Upper lobe of right lung (tissue), 1 donor: ENCODE measurements around the gene KRTAP2-2. TPM values are rescaled to one million over a fixed set of nuclear protein-coding genes. Genes with fewer than 3 reads are reported as not detected.
"Not testable (repeated sequence)": the region's sequence is repeated elsewhere in the genome, so short reads cannot be mapped to it uniquely, and the experiment has no call there.

Source experiments
- ATAC-seq: fragments of 200-7000 bp; cut with Tn5 transposase; one replicate; pipeline ENCODE4 v1.9.1; 2020; ENCODE audit warnings: mild to moderate bottlenecking, moderate library complexity
- DNase-seq: peaks from one replicate; pipeline ENCODE4 v3.0.0-alpha.2; 2020
- H3K27ac ChIP-seq: fragments of 200-600 bp; one replicate; pipeline ENCODE4 v1.8.0; 2022
- H3K27me3 ChIP-seq: fragments of 200-600 bp; one replicate; pipeline ENCODE4 v1.8.0; 2022; ENCODE audit warnings: mild to moderate bottlenecking
- H3K36me3 ChIP-seq: fragments of 200-600 bp; one replicate; pipeline ENCODE4 v1.8.0; 2022
- H3K4me1 ChIP-seq: fragments of 200-600 bp; one replicate; pipeline ENCODE4 v1.8.0; 2022
- H3K4me3 ChIP-seq: fragments of 200-600 bp; one replicate; pipeline ENCODE4 v1.8.0; 2022; ENCODE audit warnings: mild to moderate bottlenecking
- H3K9me3 ChIP-seq: fragments of 200-600 bp; one replicate; pipeline ENCODE4 v1.8.0; 2022
- CTCF ChIP-seq: fragments of 200-600 bp; IDR thresholded peaks from one replicate; pipeline ENCODE4 v1.8.0; 2022; ENCODE audit warnings: antibody characterized with exemption
- intact Hi-C: fragments of 100-400 bp; cut with DNase I; formaldehyde crosslinking; loops from one replicate; pipeline ENCODE4 v1.11.0; 2022
- total RNA-seq: library from RNA; stranded (reverse); fragmentation: NEBNext Ultra II Directional; extraction: Animal tissue kit (Norgen Biotek cat#: 25700); gene quantifications from one replicate; pipeline ENCODE4 v1.2.1, GENCODE V29; 2021
- donor health status: DM: no; HTN: yes; CAD: no; lungs with severe emphysema.

Gene KRTAP2-2
- total RNA-seq, 1 donor from 2014 or later: not detected

GRCh38 chr17:41098042-41098441, 43.0 kb upstream of the KRTAP2-2 start, which contains the start of gene KRTAP4-8:
TSS of gene KRTAP4-8 (minus strand) at chr17:41098142. CDS start at chr17:41098084, 58 bp downstream.
- no peaks in the 10 kb centered on the region for H3K4me1 ChIP-seq
- H3K27ac ChIP-seq: no peak within 1 kb of the TSS
- H3K27me3 ChIP-seq: no peaks in the 10 kb centered on the region
- TF ChIP-seq CTCF: no peak
- no peaks in the 10 kb centered on the region for H3K36me3 ChIP-seq
- DNase-seq: no peak
- no peaks in the 10 kb centered on the region for H3K9me3 ChIP-seq
- intact Hi-C loops: no loop called here
- H3K4me3 ChIP-seq: no peak within 1 kb of the TSS
- no peak for ATAC-seq

GRCh38 chr17:41096055-41096454, 41.0 kb upstream of the KRTAP2-2 start:
- Histone ChIP-seq H3K27me3 (no peaks in the 10 kb centered on the region), H3K4me3 (no peak overlapping the region), H3K27ac (no peak overlapping the region), H3K4me1 (no peaks in the 10 kb centered on the region), H3K36me3 (no peaks in the 10 kb centered on the region), H3K9me3 (no peaks in the 10 kb centered on the region)
- intact Hi-C loops: no loop called here
- no peak for ATAC-seq
- no peak for DNase-seq
- no peak for TF ChIP-seq CTCF

- H3K27me3 ChIP-seq, H3K4me1 ChIP-seq, intact Hi-C loops: not testable (repeated sequence)
Observed at GRCh38 chr17:41088760-41089352, 33.8 kb upstream of the KRTAP2-2 start.

GRCh38 chr17:41084100-41084856, 29.2 kb upstream of the KRTAP2-2 start, which contains the start of gene KRTAP4-7:
TSS of gene KRTAP4-7 (plus strand) at chr17:41084150. CDS start at chr17:41084207, 57 bp downstream.
- DNase-seq, H3K9me3 ChIP-seq, H3K4me3 ChIP-seq, H3K4me1 ChIP-seq, H3K27ac ChIP-seq, ATAC-seq, H3K36me3 ChIP-seq, intact Hi-C loops, H3K27me3 ChIP-seq: not testable (repeated sequence)

More at GRCh38 chr17:41088760-41089352, 33.8 kb upstream of the KRTAP2-2 start:
- not testable (repeated sequence) for ATAC-seq, H3K27ac ChIP-seq, DNase-seq, H3K4me3 ChIP-seq, H3K36me3 ChIP-seq, H3K9me3 ChIP-seq

- ATAC-seq, DNase-seq, H3K27ac ChIP-seq, H3K27me3 ChIP-seq, H3K9me3 ChIP-seq, H3K4me3 ChIP-seq, intact Hi-C loops, H3K36me3 ChIP-seq, H3K4me1 ChIP-seq: not testable (repeated sequence)
Observed at GRCh38 chr17:41083427-41083826, 28.4 kb upstream of the KRTAP2-2 start.

- DNase-seq (no peak), ATAC-seq (no peak)
- Histone ChIP-seq H3K9me3 (no peaks in the 10 kb centered on the region), H3K4me3 (no peak overlapping the region), H3K27ac (no peak overlapping the region), H3K36me3 (no peaks in the 10 kb centered on the region), H3K27me3 (no peaks in the 10 kb centered on the region), H3K4me1 (no peaks in the 10 kb centered on the region)
- TF ChIP-seq CTCF: no peak
- intact Hi-C loops: no loop called here
Observed at GRCh38 chr17:41082626-41083025, 27.6 kb upstream of the KRTAP2-2 start.

- no peak for DNase-seq
- ATAC-seq: no peak
- intact Hi-C loops: no loop called here
- Histone ChIP-seq H3K27me3 (no peaks in the 10 kb centered on the region), H3K9me3 (no peaks in the 10 kb centered on the region), H3K36me3 (no peaks in the 10 kb centered on the region), H3K27ac (no peak overlapping the region), H3K4me1 (no peaks in the 10 kb centered on the region), H3K4me3 (no peak overlapping the region)
- no peak for TF ChIP-seq CTCF
Observed at GRCh38 chr17:41076788-41077187, 21.8 kb upstream of the KRTAP2-2 start.
